HL-60 (cell line): ENCODE data around the gene UFC1.

Experiments
- DNase-seq, 2 experiments: peaks; one replicate each; pipeline ENCODE4 v3.0.0-alpha.2; 2010 to 2020; ENCODE audit warnings: low read depth in 1 of 2, low spot score in 1 of 2
- H3K27ac ChIP-seq: fragments of 250-450 bp; sonication (Bioruptor Pico); replicated peaks from 2 replicates; pipeline ENCODE4 v1.5.1; 2020; ENCODE audit warnings: mild to moderate bottlenecking, moderate library complexity
- H3K27me3 ChIP-seq: fragments of 250-450 bp; sonication (Bioruptor Pico); 2 replicates; pipeline ENCODE4 v1.5.1; 2021; ENCODE audit warnings: mild to moderate bottlenecking, moderate library complexity; ENCODE audit not compliant: insufficient read depth, poor library complexity, severe bottlenecking
- H3K4me3 ChIP-seq: replicated peaks from 2 replicates; pipeline ENCODE4 v1.5.1; 2011; ENCODE audit warnings: mild to moderate bottlenecking, control low read depth, low read length; ENCODE audit not compliant: insufficient read depth
- CTCF ChIP-seq: IDR thresholded peaks from one replicate; pipeline ENCODE4 v1.5.1; 2011; ENCODE audit warnings: low read length, control low read depth, inconsistent platforms; ENCODE audit not compliant: insufficient read depth
- GABPA ChIP-seq: IDR thresholded peaks from 2 replicates; pipeline ENCODE4 v1.6.1; 2012; ENCODE audit warnings: low read depth
- POLR2AphosphoS5 ChIP-seq: IDR thresholded peaks from 2 replicates; pipeline ENCODE4 v1.6.1; 2012; ENCODE audit warnings: low read depth
- REST ChIP-seq: IDR thresholded peaks from 2 replicates; pipeline ENCODE4 v1.6.1; 2012; ENCODE audit warnings: low read depth; ENCODE audit not compliant: insufficient replicate concordance
- SPI1 ChIP-seq: IDR thresholded peaks from 2 replicates; pipeline ENCODE4 v1.6.1; 2012; ENCODE audit warnings: low read depth, mild to moderate bottlenecking, borderline replicate concordance

UFC1 gene

GRCh38 chr1:161140755-161141400, 12.9 kb upstream of the UFC1 start:
- H3K4me3 ChIP-seq, result no peak overlapping the region
- no peaks in the 10 kb centered on the region for H3K27me3 ChIP-seq
- H3K27ac ChIP-seq, result no peak overlapping the region
- DNase-seq, result no peak
- TF ChIP-seq GABPA (no peak), CTCF (no peak), SPI1 (no peak), POLR2AphosphoS5 (no peak), REST (no peak)

- no peak for TF ChIP-seq REST
- TF ChIP-seq CTCF, result no peak
- no peak for TF ChIP-seq POLR2AphosphoS5
- no peak for TF ChIP-seq GABPA
- no peak for TF ChIP-seq SPI1
- H3K27me3 ChIP-seq, result no peaks in the 10 kb centered on the region
Observed at GRCh38 chr1:161145832-161146231, 7.9 kb upstream of the UFC1 start.

GRCh38 chr1:161153176-161153575, 602 bp upstream of the UFC1 start:
- Histone ChIP-seq H3K27me3 (no peaks in the 10 kb centered on the region), H3K27ac (peak overlapping the region; percentile 99), H3K4me3 (peak overlapping the region; percentile 87)
- no peak for DNase-seq
- TF ChIP-seq CTCF, result no peak
- no peak for TF ChIP-seq SPI1
- TF ChIP-seq GABPA, result no peak
- no peak for TF ChIP-seq POLR2AphosphoS5
- no peak for TF ChIP-seq REST

More at GRCh38 chr1:161145832-161146231, 7.9 kb upstream of the UFC1 start:
- no peak overlapping the region for H3K4me3 ChIP-seq
- no peak overlapping the region for H3K27ac ChIP-seq
- no peak for DNase-seq
